Renal cortical epithelial cell (primary cell): ENCODE results near the gene CNTROB. TPM values are rescaled to one million over a fixed set of nuclear protein-coding genes. Genes with fewer than 3 reads are reported as not detected.

ENCODE experiments used
- DNase-seq: peaks from one replicate; pipeline ENCODE4 v3.0.0-alpha.2; 2011; ENCODE audit warnings: low read depth
- total RNA-seq: library from RNA; depleted of rRNA; stranded (reverse); fragments of >200 nt; gene quantifications from 2 replicates; pipeline ENCODE4 v1.2.3, GENCODE V29; 2014

Gene CNTROB
- total RNA-seq, 1 donor from 2014 or later: 18.0 TPM

DNA sequence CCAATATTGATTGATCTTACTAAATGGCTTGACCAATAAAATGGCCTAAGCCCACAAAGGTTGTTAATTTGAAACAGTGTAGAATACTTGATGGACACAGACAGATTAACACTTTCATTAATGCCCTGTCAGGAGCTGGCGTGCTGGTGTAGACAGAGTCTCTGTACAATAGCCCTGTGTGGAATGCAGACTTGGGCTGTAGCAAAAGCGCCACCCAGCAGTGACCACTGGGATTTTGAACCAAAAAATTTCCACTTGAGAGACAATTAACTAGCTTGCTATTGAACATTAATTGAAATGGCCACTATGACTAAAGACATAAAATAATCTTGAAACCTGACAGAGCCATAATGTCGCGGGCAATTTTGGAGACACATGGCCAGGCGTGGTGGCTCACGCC lies 50.7 kb downstream of the CNTROB start:
- DNase-seq: no peak

- no peak for DNase-seq
Measured at GRCh38 chr17:7984904-7985303, 52.9 kb downstream of the CNTROB start.

- DNase-seq: no peak
Measured at GRCh38 chr17:7987112-7987893, 55.3 kb downstream of the CNTROB start.

DNA sequence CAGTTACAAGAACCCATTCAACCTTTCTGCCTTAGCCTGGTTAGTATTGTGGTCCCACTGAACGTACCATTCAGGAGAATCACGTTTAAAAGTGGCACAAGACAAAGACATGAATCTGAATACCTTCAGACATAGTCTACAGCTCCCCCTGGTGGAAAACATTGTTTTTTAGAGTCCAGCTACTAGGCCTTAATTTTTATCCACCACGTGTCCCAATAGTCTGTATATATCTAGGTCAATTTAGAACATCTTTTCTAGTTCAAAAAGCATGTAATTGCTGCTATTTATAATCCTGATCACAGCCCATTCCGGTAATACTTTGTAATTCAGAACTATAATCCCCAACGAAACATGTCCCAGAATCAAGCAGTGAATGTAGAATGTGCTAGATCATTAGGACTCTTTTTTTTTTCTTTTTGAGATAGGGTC lies 56.8 kb downstream of the CNTROB start:
- peak; percentile 77 for DNase-seq

DNA sequence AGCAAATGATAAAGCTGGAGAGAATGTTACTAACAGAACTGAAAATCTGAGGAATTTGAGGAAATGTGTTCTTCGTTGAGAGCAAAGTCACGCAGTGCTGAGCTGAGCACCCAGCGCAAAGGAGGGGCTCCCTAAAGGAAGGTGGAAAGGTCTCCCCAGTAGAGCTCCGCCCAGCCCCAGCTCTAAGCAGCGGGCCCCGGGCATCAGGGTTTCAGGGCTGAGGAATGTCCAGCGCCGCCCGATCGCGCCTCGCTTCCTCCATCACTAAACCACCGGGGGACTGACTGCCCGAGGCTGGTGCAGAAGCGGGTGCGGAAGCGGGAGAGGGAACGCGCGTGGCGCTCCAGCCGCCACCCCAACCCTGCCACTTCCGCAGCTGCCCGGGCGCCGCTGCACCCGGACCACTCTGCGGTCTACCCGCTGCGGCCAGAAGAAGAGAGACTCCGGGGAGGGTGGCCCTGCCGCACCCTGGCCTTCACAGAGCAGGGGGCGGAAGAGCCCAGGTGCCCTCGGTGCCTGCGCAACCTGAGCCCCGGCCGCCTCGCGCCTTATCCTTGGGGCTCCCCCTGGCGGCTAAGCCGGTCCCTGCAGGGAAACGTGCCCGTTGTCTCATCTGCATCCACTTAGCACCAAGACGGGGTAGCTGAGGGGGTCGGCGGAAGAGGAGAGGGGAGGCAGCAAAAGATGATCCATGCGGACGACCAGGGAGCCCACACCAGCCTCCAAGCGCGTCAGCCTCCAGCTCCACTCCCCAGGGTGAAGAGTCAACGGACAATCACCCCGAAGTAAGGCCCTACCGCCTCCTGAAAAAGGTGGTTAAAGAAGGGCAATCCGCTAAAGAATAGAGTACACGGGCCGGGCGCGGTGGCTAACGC lies 58.0 kb downstream of the CNTROB start:
- DNase-seq: no peak

DNA sequence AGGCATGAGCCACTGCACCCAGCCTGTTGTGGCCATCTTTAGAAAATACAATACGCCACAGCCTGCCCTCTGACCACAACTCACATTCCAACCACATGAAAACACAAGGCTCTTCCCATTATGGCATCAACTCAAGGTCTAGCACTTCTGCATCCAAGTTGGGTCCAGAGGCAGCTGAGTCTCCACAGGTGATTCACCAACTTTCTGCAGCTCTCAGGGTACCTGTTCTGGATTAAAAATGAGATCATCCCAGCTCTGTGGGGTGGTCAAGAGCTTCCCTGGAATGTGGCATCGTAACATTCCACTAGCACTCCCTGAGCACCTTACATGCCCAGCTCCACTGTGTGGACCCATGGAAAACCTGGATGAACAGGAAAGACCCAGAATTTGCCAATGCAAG lies 60.5 kb downstream of the CNTROB start:
- DNase-seq: peak; percentile 71

GRCh38 chr17:7992924-7993323 lies 60.9 kb downstream of the CNTROB start:
- no peak for DNase-seq

DNA sequence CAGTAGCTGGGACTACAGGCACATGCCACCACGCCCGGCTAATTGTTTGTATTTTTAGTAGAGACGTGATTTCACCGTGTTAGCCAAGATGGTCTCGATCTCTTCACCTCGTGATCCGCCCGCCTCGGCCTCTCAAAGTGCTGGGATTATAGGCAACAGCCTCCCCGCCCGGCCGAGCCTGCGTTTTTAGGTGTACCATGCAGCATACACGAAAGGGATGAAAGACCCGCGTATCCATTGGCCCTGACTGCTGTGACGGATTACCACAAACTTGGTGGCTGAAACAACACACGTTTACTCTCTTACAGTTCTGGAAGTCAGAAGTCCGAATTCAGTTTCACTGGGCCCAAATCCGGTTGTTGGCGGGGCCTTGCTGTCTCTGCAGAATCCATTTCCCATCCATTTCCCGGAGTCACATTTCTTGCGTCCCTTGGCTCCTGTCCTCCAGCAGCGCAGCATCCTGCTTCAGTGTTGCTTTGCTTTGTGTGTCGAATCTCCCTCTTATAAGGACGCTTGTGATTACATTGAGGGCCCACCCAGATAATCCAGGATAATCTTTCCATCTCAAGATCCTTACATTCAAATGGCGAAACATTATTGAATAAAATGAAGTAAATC lies 62.1 kb downstream of the CNTROB start:
- no peak for DNase-seq

- DNase-seq: no peak
Measured at GRCh38 chr17:7995724-7996123, 63.7 kb downstream of the CNTROB start.

DNA sequence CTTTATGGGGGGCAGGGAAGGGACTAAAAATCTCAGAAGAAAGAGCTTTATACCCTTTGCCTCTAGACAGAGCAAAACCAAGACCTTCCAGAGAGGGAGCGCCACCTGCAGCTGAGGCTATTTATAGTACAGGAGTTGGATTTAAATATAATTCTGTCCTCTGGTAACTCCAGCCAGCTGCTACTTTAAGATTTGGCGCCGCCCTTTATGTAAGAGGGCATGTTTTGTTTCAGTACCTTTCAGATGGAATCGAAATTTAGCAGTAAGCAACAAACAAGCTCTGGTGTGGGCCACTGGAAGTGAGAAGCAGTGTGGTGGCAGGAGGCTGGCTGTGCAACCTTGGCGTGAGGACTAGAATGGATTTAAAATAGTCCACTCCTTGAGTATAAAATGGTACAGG lies 65.2 kb downstream of the CNTROB start:
- no peak for DNase-seq

Other genes with a start within 250 kb of the CNTROB start
- 29.3 and 53.8 TPM in 2 replicates for gene TP53, start 244.7 kb upstream of the CNTROB start, total RNA-seq
- 6.2 and 9.2 TPM in 2 replicates for gene WRAP53, start 243.7 kb upstream of the CNTROB start, total RNA-seq
- gene EFNB3, start 227.0 kb upstream of the CNTROB start, total RNA-seq: 0.69 and 2.9 TPM in 2 replicates
- gene DNAH2, start 214.5 kb upstream of the CNTROB start, total RNA-seq: 0.15 TPM in 1 of 2 replicates, not detected in the other
- 2.8 and 15.9 TPM in 2 replicates for gene KDM6B, start 98.0 kb upstream of the CNTROB start, total RNA-seq
- 0.65 TPM in 1 of 2 replicates, not detected in the other for gene TMEM88, start 77.1 kb upstream of the CNTROB start, total RNA-seq
- gene NAA38, start 74.6 kb upstream of the CNTROB start, total RNA-seq: 27.2 and 80.1 TPM in 2 replicates
- 16.0 and 26.5 TPM in 2 replicates for gene CYB5D1, start 74.2 kb upstream of the CNTROB start, total RNA-seq
- 57.1 and 192 TPM in 2 replicates for gene CHD3, start 43.4 kb upstream of the CNTROB start, total RNA-seq
- gene RNF227, start 15.9 kb upstream of the CNTROB start, total RNA-seq: 1.0 and 4.7 TPM in 2 replicates
- 0.20 TPM in 1 of 2 replicates, not detected in the other for gene KCNAB3, start 2.4 kb upstream of the CNTROB start, total RNA-seq
- 37.9 and 95.1 TPM in 2 replicates for gene TRAPPC1, start 260 bp upstream of the CNTROB start, total RNA-seq
- gene GUCY2D, start 70.4 kb downstream of the CNTROB start, total RNA-seq: not detected in 2 replicates
- gene ALOX15B, start 106.9 kb downstream of the CNTROB start, total RNA-seq: 0.20 and 2.1 TPM in 2 replicates
- gene ALOX12B, start 155.5 kb downstream of the CNTROB start, total RNA-seq: not detected in 2 replicates
- 0.17 TPM in 1 of 2 replicates, not detected in the other for gene ALOXE3, start 186.3 kb downstream of the CNTROB start, total RNA-seq
- gene HES7, start 191.9 kb downstream of the CNTROB start, total RNA-seq: not detected in 2 replicates
- 4.3 and 34.5 TPM in 2 replicates for gene PER1, start 220.2 kb downstream of the CNTROB start, total RNA-seq
- 2.6 and 6.2 TPM in 2 replicates for gene VAMP2, start 230.7 kb downstream of the CNTROB start, total RNA-seq
- 22.7 and 24.0 TPM in 2 replicates for gene TMEM107, start 244.2 kb downstream of the CNTROB start, total RNA-seq